Measurements from ENCODE around the gene PAGE2B.
"Not testable (repeated sequence)": the region's sequence is repeated elsewhere in the genome, so short reads cannot be mapped to it uniquely, and the experiment has no call there.

PAGE2B gene

GRCh38 chrX:55074851-55075467 lies at the start of gene PAGE2B:
Gene PAGE2B (plus strand): TSS chrX:55075030. CDS start chrX:55076042, 1,012 bp downstream.
- DNase-seq (ENCODE audit: low spot score) (no peak), FAIRE-seq (no peak)

GRCh38 chrX:55026143-55026542 lies 48.7 kb upstream of the PAGE2B start:
- FAIRE-seq = no peak
- DNase-seq (ENCODE audit: low spot score) = no peak

GRCh38 chrX:55026840-55027239 lies 48.0 kb upstream of the PAGE2B start:
- DNase-seq (ENCODE audit: low spot score) = no peak
- no peak for FAIRE-seq

GRCh38 chrX:55028040-55028439 lies 46.8 kb upstream of the PAGE2B start:
- no peak for FAIRE-seq
- DNase-seq (ENCODE audit: low spot score) = no peak

GRCh38 chrX:55028611-55029010 lies 46.2 kb upstream of the PAGE2B start:
- FAIRE-seq (no peak), DNase-seq (ENCODE audit: low spot score) (no peak)

- FAIRE-seq = no peak
- no peak for DNase-seq (ENCODE audit: low spot score)
These were observed 45.5 kb upstream of the PAGE2B start for GRCh38 chrX:55029291-55029690.

GRCh38 chrX:55030271-55031205 lies 44.3 kb upstream of the PAGE2B start, which contains the start of gene ALAS2:
Gene ALAS2 (minus strand): TSS chrX:55030977. CDS start chrX:55026000, 4,977 bp downstream.
- no peak for FAIRE-seq

GRCh38 chrX:55033429-55033828 lies 41.4 kb upstream of the PAGE2B start:
- DNase-seq (ENCODE audit: low spot score) = peak; percentile 26
- FAIRE-seq = peak; percentile 93

More at GRCh38 chrX:55030271-55031205, 44.3 kb upstream of the PAGE2B start, which contains the start of gene ALAS2:
- no peak for DNase-seq (ENCODE audit: low spot score)

- FAIRE-seq = no peak
These were observed 35.4 kb upstream of the PAGE2B start for GRCh38 chrX:55039471-55039870.

GRCh38 chrX:55041514-55041913 lies 33.3 kb upstream of the PAGE2B start:
- FAIRE-seq (no peak), DNase-seq (ENCODE audit: low spot score) (no peak)

More at GRCh38 chrX:55039471-55039870, 35.4 kb upstream of the PAGE2B start:
- no peak for DNase-seq (ENCODE audit: low spot score)

GRCh38 chrX:55050599-55050998 lies 24.2 kb upstream of the PAGE2B start:
- not testable (repeated sequence) for FAIRE-seq

GRCh38 chrX:55056820-55057674 lies 17.8 kb upstream of the PAGE2B start:
- FAIRE-seq = no peak

More at GRCh38 chrX:55050599-55050998, 24.2 kb upstream of the PAGE2B start:
- not testable (repeated sequence) for DNase-seq (ENCODE audit: low spot score)

GRCh38 chrX:55057675-55058249 lies 17.1 kb upstream of the PAGE2B start:
- DNase-seq (ENCODE audit: low spot score) = peak; percentile 6
- peak; percentile 62 for FAIRE-seq

More at GRCh38 chrX:55056820-55057674, 17.8 kb upstream of the PAGE2B start:
- no peak for DNase-seq (ENCODE audit: low spot score)

- FAIRE-seq; DNase-seq (ENCODE audit: low spot score): not testable (repeated sequence)
These were observed 7.7 kb upstream of the PAGE2B start for GRCh38 chrX:55067180-55067579.

- FAIRE-seq = no peak
These were observed 2.5 kb upstream of the PAGE2B start for GRCh38 chrX:55072286-55072685.

GRCh38 chrX:55088795-55089489 lies 14.1 kb downstream of the PAGE2B start, which contains the start of gene PAGE2:
Gene PAGE2 (plus strand): TSS chrX:55089018. CDS start chrX:55090021, 1,003 bp downstream.
- FAIRE-seq = no peak
- no peak for DNase-seq (ENCODE audit: low spot score)

More at GRCh38 chrX:55072286-55072685, 2.5 kb upstream of the PAGE2B start:
- DNase-seq (ENCODE audit: low spot score) = no peak

GRCh38 chrX:55098691-55099090 lies 23.9 kb downstream of the PAGE2B start:
- no peak for FAIRE-seq
- DNase-seq (ENCODE audit: low spot score) = no peak

- no peak for FAIRE-seq
These were observed 24.3 kb downstream of the PAGE2B start for GRCh38 chrX:55099162-55099561.

GRCh38 chrX:55102754-55103153 lies 27.9 kb downstream of the PAGE2B start:
- DNase-seq (ENCODE audit: low spot score) = no peak
- no peak for FAIRE-seq

More at GRCh38 chrX:55099162-55099561, 24.3 kb downstream of the PAGE2B start:
- DNase-seq (ENCODE audit: low spot score) = no peak

GRCh38 chrX:55107262-55107661 lies 32.4 kb downstream of the PAGE2B start:
- FAIRE-seq (no peak), DNase-seq (ENCODE audit: low spot score) (no peak)
